Measurements from ENCODE around the gene NXPE3. TPM values are rescaled to one million over a fixed set of nuclear protein-coding genes. Genes with fewer than 3 reads are reported as not detected.

The NXPE3 gene
- total and polyA plus RNA-seq, 10 of the 15 experiments (the other 5 are each of a cell fraction or from before 2014, with no cell fraction given): 2.0 to 8.7 (median 5.2) TPM

GRCh38 chr3:101791778-101792177 lies 12.8 kb downstream of the NXPE3 start (continued):
- TF ChIP-seq ZNF592 (IDR thresholded peaks at IDR 0.05) (no peak), IKZF2 (IDR thresholded peaks at IDR 0.05) (peak; percentile 92 to 94), TCF3 (IDR thresholded peaks at IDR 0.05; ENCODE audit: borderline replicate concordance, insufficient read depth, low read depth, low read length) (no peak), ASH2L (IDR thresholded peaks at IDR 0.05; ENCODE audit: borderline replicate concordance, low read depth) (no peak), KLF5 (IDR thresholded peaks at IDR 0.05; ENCODE audit: partially characterized antibody) (peak; percentile 96), SMAD5 (IDR thresholded peaks at IDR 0.05; ENCODE audit: low read depth) (no peak), MXI1 (IDR thresholded peaks at IDR 0.05; ENCODE audit: low read depth, low read length) (no peak), PRDM15 (CRISPR knock-in tag; IDR thresholded peaks at IDR 0.05) (no peak), ESRRA (IDR thresholded peaks at IDR 0.05; ENCODE audit: low read length) (no peak), RBBP5 (conservative IDR thresholded peaks at IDR 0.05) (no peak), MEF2B (IDR thresholded peaks at IDR 0.05; ENCODE audit: partially characterized antibody, poor library complexity, severe bottlenecking) (peak; percentile 88), NR2F1 (conservative IDR thresholded peaks at IDR 0.05) (peak; percentile 71), GABPA (IDR thresholded peaks at IDR 0.05; ENCODE audit: low read depth) (no peak), CBFB (IDR thresholded peaks at IDR 0.05; ENCODE audit: low read depth) (peak; percentile 53; the same call in 1 of the 2 replicates), IRF5 (IDR thresholded peaks at IDR 0.05; ENCODE audit: borderline replicate concordance) (no peak), BHLHE40 (IDR thresholded peaks at IDR 0.05; ENCODE audit: borderline replicate concordance in 1 of 2, low read depth in 2 of 2, low read length in 1 of 2) (peak; percentile 58 to 78), RAD51 (IDR thresholded peaks at IDR 0.05) (peak; percentile 49), GATAD2B (conservative IDR thresholded peaks at IDR 0.05; ENCODE audit: low read depth) (peak; percentile 60; the same call in 1 of the 2 replicates)
- TF ChIP-seq, protein P1, sequence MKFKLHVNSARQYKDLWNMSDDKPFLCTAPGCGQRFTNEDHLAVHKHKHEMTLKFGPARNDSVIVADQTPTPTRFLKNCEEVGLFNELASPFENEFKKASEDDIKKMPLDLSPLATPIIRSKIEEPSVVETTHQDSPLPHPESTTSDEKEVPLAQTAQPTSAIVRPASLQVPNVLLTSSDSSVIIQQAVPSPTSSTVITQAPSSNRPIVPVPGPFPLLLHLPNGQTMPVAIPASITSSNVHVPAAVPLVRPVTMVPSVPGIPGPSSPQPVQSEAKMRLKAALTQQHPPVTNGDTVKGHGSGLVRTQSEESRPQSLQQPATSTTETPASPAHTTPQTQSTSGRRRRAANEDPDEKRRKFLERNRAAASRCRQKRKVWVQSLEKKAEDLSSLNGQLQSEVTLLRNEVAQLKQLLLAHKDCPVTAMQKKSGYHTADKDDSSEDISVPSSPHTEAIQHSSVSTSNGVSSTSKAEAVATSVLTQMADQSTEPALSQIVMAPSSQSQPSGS (IDR thresholded peaks at IDR 0.05; ENCODE audit: low read length): peak; percentile 79
